Right cardiac atrium (tissue), 5 donors: Measurements from ENCODE around the gene CACNA2D1. TPM values are rescaled to one million over a fixed set of nuclear protein-coding genes. Genes with fewer than 3 reads are reported as not detected.
"Not testable (repeated sequence)": the region's sequence is repeated elsewhere in the genome, so short reads cannot be mapped to it uniquely, and the experiment has no call there.

Source experiments
- ATAC-seq, 2 donors: fragments of 200-7000 bp; cut with Tn5 transposase; one replicate each; pipeline versions ENCODE4 v1.8.0 to v1.9.1; 2020; ENCODE audit warnings: moderate library complexity in 2 of 2, mild to moderate bottlenecking in 1 of 2
- DNase-seq, 3 donors: peaks; one replicate each; pipeline ENCODE4 v3.0.0-alpha.2; 2020
- H3K27ac ChIP-seq: one replicate; pipeline ENCODE4 v1.5.1; 2013; ENCODE audit warnings: mild to moderate bottlenecking, low read length, control low read depth, moderate library complexity
- H3K27me3 ChIP-seq: one replicate; pipeline ENCODE4 v1.6.1; 2013; ENCODE audit not compliant: control insufficient read depth, insufficient read depth
- H3K4me1 ChIP-seq: one replicate; pipeline ENCODE4 v1.6.1; 2013; ENCODE audit warnings: low read length; ENCODE audit not compliant: control insufficient read depth, insufficient read depth
- H3K4me3 ChIP-seq: one replicate; pipeline ENCODE4 v1.5.1; 2013; ENCODE audit warnings: low read length, control low read depth
- H3K9me3 ChIP-seq: one replicate; pipeline ENCODE4 v1.6.1; 2013; ENCODE audit warnings: low read length; ENCODE audit not compliant: control insufficient read depth
- WGBS: extraction: QIAGEN DNeasy Blood & Tissue Kit; methylation state at CpG from one replicate; pipeline ENCODE4 v1.1.7; 2013; 5-methylcytosine and 5-hydroxymethylcytosine counted together
- intact Hi-C, 4 donors: fragments of 100-400 bp; cut with DNase I; formaldehyde crosslinking; loops; one replicate each; pipeline versions ENCODE4 v1.11.0 to v1.14.0; 2022 to 2023
- polyA plus RNA-seq: library from polyadenylated mRNA; stranded (reverse); fragments of 200-250 nt; gene quantifications from one replicate; pipeline ENCODE4 v1.2.3, GENCODE V29; 2013
- total RNA-seq, 4 donors: library from RNA; stranded (reverse); fragmentation: NEBNext Ultra II Directional; extraction: Animal tissue kit (Norgen Biotek cat#: 25700); gene quantifications; one replicate each; pipeline ENCODE4 v1.2.1, GENCODE V29; 2021
- donor health status: healthy with polysubstance abuse.
- donor health status: DM: no; HTN: yes; CAD: no.
- donor health status: DM: no; HTN: no; CAD: no.
- donor health status: DM: no; HTN: yes; CAD: no; lungs with severe emphysema.
- donor health status: DM: yes; HTN: yes; CAD: no.

Gene CACNA2D1
- total and polyA plus RNA-seq, 5 donors: 9.7 to 55.2 (median 42.4) TPM

DNA sequence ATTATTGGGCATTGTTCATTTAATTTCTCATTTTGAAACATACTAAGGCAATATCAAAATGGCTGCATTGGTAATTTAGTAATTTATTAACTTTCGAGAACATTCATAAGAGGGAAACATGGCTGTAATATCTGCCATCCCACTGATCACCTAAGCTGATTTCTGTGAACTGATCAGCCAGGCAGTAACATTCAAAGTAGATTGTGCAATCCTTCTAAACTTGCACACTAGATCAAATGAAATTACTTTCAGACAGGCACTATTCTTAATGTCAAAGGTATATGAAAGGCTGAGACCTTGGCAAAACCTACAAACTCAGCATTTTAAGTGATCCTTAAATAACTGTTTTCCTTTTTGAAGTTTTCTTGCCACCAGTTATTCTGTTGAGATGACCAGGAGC lies 290.7 kb downstream of the CACNA2D1 start:
- Histone ChIP-seq H3K27ac (no peak overlapping the region), H3K9me3 (no peaks in the 10 kb centered on the region), H3K4me3 (no peak overlapping the region), H3K27me3 (no peaks in the 10 kb centered on the region), H3K4me1 (no peaks in the 10 kb centered on the region)
- intact Hi-C loops: no loop called here
- DNase-seq (no peak), ATAC-seq (no peak)
- WGBS: 98% methylated on average over 1 of the region's 1 CpG

DNA sequence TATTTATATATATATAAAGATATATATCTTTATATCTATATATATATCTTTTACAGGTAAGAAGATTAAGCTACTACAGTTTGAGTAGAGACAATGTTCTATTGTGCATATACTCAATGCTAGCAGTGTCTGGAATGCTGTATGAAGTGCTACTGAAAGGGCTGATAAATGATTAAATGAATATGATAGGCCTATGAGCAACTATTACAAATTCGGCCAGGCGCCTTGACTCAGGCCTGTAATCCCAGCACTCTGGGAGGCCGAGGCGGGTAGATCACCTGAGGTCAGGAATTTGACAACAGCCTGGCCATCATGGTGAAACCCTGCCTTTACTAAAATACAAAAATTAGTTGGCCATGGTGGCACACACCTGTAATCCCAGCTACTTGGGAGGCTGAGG lies 297.1 kb downstream of the CACNA2D1 start:
- ATAC-seq: no peak
- H3K4me1 ChIP-seq: no peaks in the 10 kb centered on the region

DNA sequence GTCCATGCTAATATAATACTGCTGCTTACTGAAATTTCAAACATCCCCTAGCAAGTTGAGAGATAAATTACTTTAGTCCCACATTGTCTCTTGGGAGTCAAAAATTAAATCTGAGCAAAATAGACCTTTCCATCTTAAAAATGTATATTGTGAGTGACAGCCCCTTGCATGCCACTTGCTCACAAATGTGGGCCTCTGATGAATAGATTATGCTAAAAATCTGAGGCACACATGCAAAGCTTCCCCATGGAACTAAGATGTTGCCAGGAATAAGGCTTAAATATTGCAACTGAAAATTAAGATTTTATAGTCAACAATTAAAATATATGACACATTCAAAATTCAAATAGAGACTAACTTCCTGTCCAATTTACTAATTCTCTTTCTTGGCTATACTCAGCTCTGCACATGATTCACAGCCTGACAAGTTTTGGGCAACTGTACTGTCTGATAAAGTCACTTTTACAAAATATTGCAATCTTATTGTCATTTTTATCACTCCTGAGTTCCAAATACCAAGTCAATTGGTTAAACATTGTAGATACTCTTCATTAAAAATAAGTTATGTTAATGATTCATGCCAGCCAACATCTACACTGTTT lies 301.2 kb downstream of the CACNA2D1 start:
- no peak for DNase-seq

More for the DNA sequence above, 297.1 kb downstream of the CACNA2D1 start:
- H3K27me3 ChIP-seq: no peaks in the 10 kb centered on the region
- no peak for DNase-seq
- H3K9me3 ChIP-seq: no peaks in the 10 kb centered on the region
- no peak overlapping the region for H3K27ac ChIP-seq
- WGBS: 96% methylated on average over 4 of the region's 4 CpGs
- no peak overlapping the region for H3K4me3 ChIP-seq
- intact Hi-C loops: no loop called here

DNA sequence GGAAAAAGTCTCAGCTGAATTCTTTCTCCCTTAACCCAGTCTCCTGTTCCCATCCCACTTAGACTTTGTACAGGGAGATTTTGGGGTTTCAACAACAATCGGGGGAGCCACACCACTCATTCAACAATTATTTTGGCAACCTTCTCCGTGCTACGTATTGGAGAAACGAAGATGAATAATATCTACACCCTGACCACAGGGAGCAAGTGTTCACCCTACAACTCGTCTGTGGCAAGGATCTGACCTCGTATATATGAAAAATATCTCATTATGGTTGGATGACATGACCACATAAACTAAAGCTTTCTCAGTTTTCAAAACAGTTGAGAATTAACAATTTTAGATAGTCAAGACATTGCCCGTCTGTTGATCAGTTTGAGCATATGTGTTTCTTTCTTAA lies 302.1 kb downstream of the CACNA2D1 start:
- 88% methylated on average over 7 of the region's 7 CpGs for WGBS
- H3K4me3 ChIP-seq: no peak overlapping the region
- H3K27ac ChIP-seq: no peak overlapping the region
- H3K9me3 ChIP-seq: no peaks in the 10 kb centered on the region
- ATAC-seq (no peak), DNase-seq (no peak)
- intact Hi-C loops: no loop called here
- no peaks in the 10 kb centered on the region for H3K4me1 ChIP-seq
- no peaks in the 10 kb centered on the region for H3K27me3 ChIP-seq

More for the DNA sequence above, 301.2 kb downstream of the CACNA2D1 start:
- Histone ChIP-seq H3K27me3 (no peaks in the 10 kb centered on the region), H3K27ac (no peak overlapping the region), H3K4me1 (no peaks in the 10 kb centered on the region), H3K9me3 (no peaks in the 10 kb centered on the region), H3K4me3 (no peak overlapping the region)
- no peak for ATAC-seq
- intact Hi-C loops: no loop called here

DNA sequence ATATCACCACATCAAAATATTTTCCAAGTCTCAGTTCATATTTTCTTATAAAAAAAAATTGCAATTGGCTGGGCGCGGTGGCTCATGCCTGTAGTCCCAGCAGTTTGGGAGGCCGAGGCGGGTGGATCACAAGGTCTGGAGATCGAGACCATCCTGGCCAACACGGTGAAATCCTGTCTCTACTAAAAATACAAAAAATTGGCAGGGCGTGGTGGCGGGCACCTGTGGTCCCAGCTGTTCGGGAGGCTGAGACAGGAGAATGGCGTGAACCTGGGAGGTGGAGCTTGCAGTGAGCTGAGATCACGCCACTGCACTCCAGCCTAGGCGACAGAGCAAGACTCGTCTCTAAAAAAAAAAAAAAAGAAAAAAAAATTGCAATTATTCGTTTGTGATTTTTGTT lies 303.0 kb downstream of the CACNA2D1 start:
- H3K27me3 ChIP-seq, ATAC-seq, H3K27ac ChIP-seq, H3K9me3 ChIP-seq, H3K4me3 ChIP-seq, intact Hi-C loops, H3K4me1 ChIP-seq: not testable (repeated sequence)
- WGBS: 96% methylated on average over 14 of the region's 14 CpGs
- peak in 1 of 3 donors; percentile 46 for DNase-seq

DNA sequence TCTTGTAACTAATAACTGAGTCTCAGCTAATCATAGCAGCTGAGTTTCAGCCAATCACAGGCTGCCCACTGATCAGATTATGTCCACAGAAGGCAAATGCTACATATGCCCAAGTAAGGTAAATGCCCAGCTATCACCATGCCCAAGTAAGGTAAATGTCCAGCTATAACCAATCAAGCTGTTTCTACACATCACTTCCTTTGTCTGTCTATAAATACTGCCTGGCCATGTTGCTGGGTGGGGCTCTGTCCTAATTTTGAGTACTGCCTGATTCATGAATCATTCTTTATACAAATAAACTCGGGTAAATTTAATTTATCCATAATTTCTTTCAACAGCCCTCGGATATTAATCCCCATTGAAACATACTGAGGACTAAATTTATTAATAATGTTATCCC lies 312.4 kb downstream of the CACNA2D1 start:
- no peaks in the 10 kb centered on the region for H3K9me3 ChIP-seq
- WGBS: 78% methylated on average over 2 of the region's 2 CpGs
- ATAC-seq: no peak
- no peak overlapping the region for H3K4me3 ChIP-seq
- peaks cover 3% of the 10 kb centered on the region for H3K4me1 ChIP-seq
- H3K27me3 ChIP-seq: no peaks in the 10 kb centered on the region
- H3K27ac ChIP-seq: no peak overlapping the region
- DNase-seq: no peak
- intact Hi-C loops: no loop called here

DNA sequence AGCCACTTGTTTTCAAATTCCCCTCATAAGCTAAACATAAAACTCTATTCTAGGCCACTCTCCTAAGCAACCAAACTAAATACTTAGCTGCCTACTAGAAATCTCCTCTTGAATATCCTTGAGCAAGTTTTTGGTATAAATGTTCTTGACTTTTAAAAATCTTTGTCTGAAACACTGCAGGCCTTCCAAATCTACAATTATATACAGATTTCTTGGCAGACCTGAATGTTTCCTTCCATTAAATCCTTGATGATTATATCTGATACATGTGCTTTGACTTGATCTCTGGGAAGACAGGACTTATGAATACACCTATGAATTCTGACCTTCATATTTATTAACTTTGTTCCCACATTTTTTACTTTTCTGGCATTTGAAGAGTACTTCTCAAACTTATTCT lies 314.5 kb downstream of the CACNA2D1 start:
- Histone ChIP-seq H3K27ac (no peak overlapping the region), H3K27me3 (no peaks in the 10 kb centered on the region)
- no peak for ATAC-seq

DNA sequence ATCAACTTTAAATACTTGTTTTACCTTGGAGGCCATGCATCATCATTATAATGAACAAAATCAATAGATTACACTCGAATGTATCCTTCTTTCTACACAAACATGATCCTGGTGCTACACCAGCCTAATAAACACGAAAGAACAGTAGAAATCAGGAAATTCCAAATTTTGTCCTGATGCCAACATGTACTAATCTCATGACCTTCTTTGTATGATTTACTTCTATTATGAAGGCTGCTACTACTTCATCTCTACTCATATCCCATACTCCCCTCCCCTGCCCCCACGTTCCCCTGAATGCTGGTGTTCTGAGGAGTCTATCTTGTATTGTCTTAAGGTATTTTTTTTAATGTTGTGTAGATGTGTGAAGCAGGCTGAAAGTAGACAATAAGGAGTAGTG lies 315.0 kb downstream of the CACNA2D1 start:
- DNase-seq (no peak), ATAC-seq (no peak)
- 73% methylated on average over 3 of the region's 3 CpGs for WGBS
- Histone ChIP-seq H3K4me3 (no peak overlapping the region), H3K27me3 (no peaks in the 10 kb centered on the region), H3K9me3 (no peaks in the 10 kb centered on the region), H3K4me1 (peaks cover 3% of the 10 kb centered on the region), H3K27ac (no peak overlapping the region)
- intact Hi-C loops: no loop called here

More for the DNA sequence above, 314.5 kb downstream of the CACNA2D1 start:
- Histone ChIP-seq H3K4me3 (no peak overlapping the region), H3K9me3 (no peaks in the 10 kb centered on the region), H3K4me1 (peaks cover 3% of the 10 kb centered on the region)
- intact Hi-C loops: no loop called here
- no peak for DNase-seq

DNA sequence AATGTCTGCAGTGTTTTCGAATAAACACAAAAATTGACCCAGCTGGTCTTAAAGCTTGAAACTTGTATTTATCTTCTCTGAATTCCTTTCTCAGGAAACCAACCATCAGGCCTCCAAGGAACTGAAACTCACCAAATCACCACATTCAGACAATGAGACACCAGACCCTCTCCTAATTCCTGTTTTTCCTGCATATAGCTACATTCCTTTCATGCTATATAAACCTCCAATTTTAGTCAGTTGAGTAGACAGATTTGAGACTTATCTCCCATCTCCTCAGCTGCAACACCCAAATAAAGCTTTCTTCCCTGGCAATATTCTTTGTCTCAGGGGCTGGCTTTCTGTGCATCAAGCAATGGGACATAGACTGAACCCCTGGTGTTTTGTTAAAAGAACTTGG lies 317.0 kb downstream of the CACNA2D1 start:
- H3K9me3 ChIP-seq: no peaks in the 10 kb centered on the region
- 74% methylated on average over 1 of the region's 1 CpG for WGBS
- no peak for DNase-seq
- H3K4me3 ChIP-seq: no peak overlapping the region
- no peak for ATAC-seq
- H3K4me1 ChIP-seq: peaks cover 3% of the 10 kb centered on the region
- H3K27ac ChIP-seq: no peak overlapping the region
- intact Hi-C loops: no loop called here
- H3K27me3 ChIP-seq: no peaks in the 10 kb centered on the region

DNA sequence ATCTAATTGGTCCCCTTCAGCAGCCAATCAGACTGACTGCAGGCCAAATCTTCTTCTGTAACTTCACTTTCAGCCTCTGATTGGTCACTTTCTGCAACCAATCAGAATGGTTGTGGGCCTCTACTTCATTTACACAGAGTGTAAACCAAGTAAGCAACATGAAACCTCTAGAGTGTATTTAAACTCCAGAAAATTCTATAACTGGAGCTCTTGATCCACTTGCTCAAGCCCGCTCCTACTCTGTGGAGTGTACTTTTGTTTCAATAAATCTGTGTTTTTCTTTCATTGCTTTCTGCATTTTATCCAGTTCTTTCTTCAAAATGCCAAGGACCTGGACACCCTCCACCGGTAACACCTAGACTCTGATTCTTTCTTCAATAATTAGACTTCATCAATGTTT lies 319.1 kb downstream of the CACNA2D1 start:
- intact Hi-C loops: no loop called here

DNA sequence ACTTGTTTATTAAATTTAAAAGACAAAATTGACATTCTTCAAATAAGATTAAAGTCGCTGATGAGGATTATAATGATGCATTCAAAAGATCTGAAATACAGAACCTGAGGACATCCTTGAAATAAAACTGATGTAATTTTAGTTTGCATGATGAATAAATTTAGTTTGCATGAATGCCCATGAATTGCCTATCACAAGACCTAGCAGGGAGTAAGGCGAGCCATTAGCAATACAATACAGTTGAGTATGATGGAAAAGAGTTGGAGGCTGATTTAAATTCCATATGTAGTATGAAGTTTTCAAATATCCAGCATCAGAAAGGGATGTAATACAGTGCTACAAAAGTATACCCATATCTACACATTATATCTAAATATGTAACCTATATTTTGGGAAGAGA lies 321.3 kb downstream of the CACNA2D1 start:
- H3K4me3 ChIP-seq: no peak overlapping the region
- WGBS: 92% methylated on average over 2 of the region's 2 CpGs
- peaks cover 1% of the 10 kb centered on the region for H3K4me1 ChIP-seq
- intact Hi-C loops: no loop called here
- H3K9me3 ChIP-seq: no peaks in the 10 kb centered on the region
- DNase-seq: no peak
- no peak overlapping the region for H3K27ac ChIP-seq
- ATAC-seq: no peak
- no peaks in the 10 kb centered on the region for H3K27me3 ChIP-seq

More for the DNA sequence above, 319.1 kb downstream of the CACNA2D1 start:
- no peak overlapping the region for H3K4me3 ChIP-seq
- H3K27ac ChIP-seq: no peak overlapping the region
- no peak for ATAC-seq
- 98% methylated on average over 2 of the region's 2 CpGs for WGBS
- DNase-seq: no peak
- H3K27me3 ChIP-seq: no peaks in the 10 kb centered on the region
- peaks cover 1% of the 10 kb centered on the region for H3K4me1 ChIP-seq
- no peaks in the 10 kb centered on the region for H3K9me3 ChIP-seq

DNA sequence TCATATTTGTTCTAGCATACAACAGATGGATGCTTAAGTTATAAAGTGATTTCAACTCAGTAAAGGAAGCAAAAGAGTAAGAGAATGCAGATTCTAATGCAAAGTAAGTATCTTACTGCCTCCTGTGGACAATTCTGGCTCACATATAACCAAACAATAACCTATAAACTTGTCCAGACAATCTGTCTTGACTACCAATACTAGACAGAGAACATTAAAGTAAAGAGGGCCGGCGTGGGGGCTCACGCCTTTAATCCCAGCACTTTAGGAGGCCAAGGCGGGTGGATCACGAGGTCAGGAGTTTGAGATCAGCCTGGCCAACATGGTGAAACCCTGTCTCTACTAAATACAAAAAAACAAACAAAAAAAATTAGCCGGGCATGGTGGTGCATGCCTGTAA lies 329.3 kb downstream of the CACNA2D1 start:
- H3K9me3 ChIP-seq: no peaks in the 10 kb centered on the region
- no peak overlapping the region for H3K27ac ChIP-seq
- H3K4me3 ChIP-seq: no peak overlapping the region
- no peaks in the 10 kb centered on the region for H3K27me3 ChIP-seq
- intact Hi-C loops: no loop called here
- 94% methylated on average over 6 of the region's 6 CpGs for WGBS
- no peak for DNase-seq
- ATAC-seq: no peak
- H3K4me1 ChIP-seq: no peaks in the 10 kb centered on the region
